GM18867 (cell line): Measurements from ENCODE around the gene C3orf20.
A peak's percentile ranks its signal among the peaks of the same experiment; 100 is the strongest.
"Not testable (repeated sequence)": the region's sequence is repeated elsewhere in the genome, so short reads cannot be mapped to it uniquely, and the experiment has no call there.

Experiments
- ATAC-seq: cut with Tn5 transposase; IDR thresholded peaks from one replicate; pipeline ENCODE4 v1.9.1; 2021; ENCODE audit warnings: mild to moderate bottlenecking, moderate library complexity; ENCODE audit not compliant: unreplicated experiment

The C3orf20 gene

GRCh38 chr3:14649466-14649865, 25.5 kb upstream of the C3orf20 start:
- ATAC-seq: no peak

- no peak for ATAC-seq
Observed at GRCh38 chr3:14650193-14650592, 24.7 kb upstream of the C3orf20 start.

DNA sequence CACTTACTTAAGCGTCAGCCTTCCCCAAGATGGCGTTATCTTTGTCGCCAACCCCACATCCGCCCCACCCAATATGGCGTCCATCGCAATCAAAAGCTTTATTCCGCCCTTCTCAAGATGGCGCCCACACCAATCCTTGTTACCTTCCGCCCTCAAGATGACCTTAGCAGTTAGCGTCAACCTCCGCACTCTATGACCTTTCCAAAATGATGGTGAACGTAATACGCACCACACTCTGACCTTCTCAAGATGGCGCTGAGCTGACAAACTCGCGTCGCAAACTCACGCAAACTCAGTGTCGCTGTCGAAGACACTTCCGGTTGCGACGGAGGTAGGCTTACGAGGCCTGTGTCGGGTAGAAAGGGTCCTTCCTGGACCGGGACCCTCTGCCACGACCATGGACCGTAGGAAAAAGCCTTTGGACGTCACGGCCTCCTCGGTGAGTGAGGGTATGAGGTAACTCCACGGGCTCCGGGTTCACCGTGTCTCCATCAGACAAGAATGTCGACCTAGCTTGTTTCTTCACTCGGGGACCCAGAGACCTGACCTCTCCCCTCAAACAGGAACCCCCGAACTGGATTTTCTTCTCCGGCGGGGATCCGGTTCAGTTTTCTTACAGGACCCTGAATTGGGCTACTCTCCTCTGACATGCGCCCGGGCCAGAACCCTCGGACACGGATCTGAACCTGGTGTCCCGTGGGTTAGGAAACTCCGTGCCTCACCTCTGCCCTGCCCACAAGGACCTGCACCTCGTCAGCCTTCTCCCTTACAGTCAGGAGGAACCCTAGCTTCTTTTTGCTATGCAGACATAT, 23.3 kb upstream of the C3orf20 start, which contains the start of gene CCDC174:
Gene CCDC174, plus strand, starts transcription at position 323 of the 812 bp plus-strand sequence. Its CDS starts 75 bp downstream, at position 398.
- ATAC-seq: peak; percentile 98

DNA sequence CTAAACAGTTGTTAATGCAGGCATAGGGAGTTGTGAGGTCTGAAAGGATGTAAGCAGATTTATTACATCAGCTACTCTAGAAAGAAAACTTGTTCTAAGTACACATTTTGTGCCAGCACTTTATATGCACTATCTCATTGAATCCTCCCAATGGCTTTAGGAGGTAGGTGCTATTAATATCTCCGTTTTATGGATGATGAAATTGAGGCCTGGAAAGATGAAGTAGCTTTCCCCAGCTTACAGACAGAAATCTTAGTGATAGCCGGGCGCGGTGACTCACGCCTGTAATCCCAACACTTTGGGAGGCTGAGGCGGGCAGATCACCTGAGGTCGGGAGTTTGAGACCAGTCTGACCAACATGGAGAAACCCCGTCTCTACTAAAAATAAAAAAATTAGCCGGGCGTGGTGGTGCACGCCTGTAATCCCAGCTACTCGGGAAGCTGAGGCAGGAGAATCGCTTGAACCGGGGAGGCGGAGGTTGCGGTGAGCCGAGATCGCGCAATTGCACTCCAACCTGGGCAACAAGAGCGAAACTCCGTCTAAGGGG, 22.5 kb upstream of the C3orf20 start:
- not testable (repeated sequence) for ATAC-seq

DNA sequence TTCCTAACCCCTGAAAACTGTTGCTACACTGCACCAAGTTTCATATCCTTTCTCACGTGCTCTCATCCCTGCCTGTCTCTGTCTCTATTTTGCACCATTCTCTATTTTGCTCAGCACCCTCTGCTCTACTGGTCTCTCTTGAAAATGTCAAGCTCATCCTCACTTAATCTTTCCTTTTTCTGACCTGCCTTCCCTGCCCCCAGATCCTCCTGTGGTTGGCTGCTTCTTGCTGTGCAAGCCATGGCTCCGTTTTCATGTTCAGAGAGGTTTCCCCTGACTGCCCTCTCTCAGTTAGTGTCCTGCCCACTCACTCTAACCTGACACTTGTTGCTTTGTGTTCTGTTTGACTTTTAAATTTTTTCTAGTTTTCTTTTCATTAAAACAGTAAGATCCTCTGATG, 17.4 kb upstream of the C3orf20 start:
- no peak for ATAC-seq

DNA sequence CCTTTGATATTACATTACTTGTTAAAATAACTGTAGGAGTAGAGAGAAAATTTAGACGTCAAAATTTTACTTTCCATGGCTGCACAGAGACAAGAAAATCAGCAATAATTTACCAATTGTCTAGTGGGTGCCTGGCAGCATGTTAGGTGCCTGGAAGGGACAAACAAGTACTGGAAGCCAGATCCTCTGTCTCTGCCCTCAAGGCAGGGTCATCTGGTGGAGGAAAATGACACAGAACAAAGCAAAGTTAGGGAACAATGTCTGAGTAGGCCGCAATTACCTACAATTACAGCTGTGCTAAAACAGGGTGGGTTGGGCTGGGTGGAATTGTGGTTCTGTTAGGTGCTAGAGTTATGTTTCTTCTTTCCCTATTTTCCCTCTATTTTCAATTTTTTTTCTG, 16.0 kb upstream of the C3orf20 start:
- ATAC-seq: no peak

DNA sequence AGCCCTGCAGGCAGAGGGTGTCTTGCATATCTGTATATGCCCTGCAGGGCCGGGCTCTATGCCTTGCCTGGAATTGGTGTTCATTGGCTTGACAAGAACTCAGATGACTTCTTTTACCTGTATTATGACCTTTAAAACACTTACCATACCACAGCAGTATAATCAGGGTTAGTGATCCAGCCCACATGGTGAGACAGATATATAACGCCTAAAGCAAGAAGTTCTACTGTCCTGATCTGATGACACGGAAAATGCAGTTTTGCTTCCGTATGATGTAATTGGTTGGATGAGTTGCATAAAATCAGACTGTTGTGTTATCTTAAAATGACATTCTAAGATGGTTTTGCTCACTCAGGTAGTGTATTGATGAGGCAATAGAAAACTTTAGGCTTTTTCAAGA, 14.0 kb upstream of the C3orf20 start:
- no peak for ATAC-seq

- ATAC-seq: no peak
Observed at GRCh38 chr3:14663396-14664135, 11.4 kb upstream of the C3orf20 start.

GRCh38 chr3:14664170-14664569, 10.8 kb upstream of the C3orf20 start:
- no peak for ATAC-seq

- ATAC-seq: no peak
Observed at GRCh38 chr3:14672588-14672987, 2.4 kb upstream of the C3orf20 start.

GRCh38 chr3:14676881-14677280, 1.9 kb downstream of the C3orf20 start:
- ATAC-seq: no peak

DNA sequence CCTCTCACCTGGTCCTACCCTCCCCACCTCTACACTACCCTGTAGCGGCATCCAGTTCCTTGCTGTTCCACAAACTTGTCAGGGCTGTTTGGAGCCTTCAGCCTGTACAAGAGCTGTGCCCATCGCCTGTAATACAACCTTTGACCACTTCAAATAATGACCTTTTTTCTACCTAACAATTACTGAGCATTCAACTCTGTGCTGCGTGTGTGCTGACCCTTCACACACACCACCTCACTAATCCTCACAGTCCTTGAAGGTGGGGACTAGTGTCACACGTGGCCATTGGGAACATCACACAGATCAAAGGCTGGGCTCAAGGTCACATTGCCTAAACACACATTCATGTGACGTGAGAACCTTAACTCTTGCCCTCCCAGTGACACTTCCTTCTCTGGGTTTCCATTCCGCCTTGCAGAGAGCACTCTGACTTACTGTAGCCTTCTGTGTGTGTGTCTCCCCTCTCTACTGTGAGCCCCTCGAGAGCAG, 3.1 kb downstream of the C3orf20 start:
- no peak for ATAC-seq

- no peak for ATAC-seq
Observed at GRCh38 chr3:14680115-14680514, 5.2 kb downstream of the C3orf20 start.

DNA sequence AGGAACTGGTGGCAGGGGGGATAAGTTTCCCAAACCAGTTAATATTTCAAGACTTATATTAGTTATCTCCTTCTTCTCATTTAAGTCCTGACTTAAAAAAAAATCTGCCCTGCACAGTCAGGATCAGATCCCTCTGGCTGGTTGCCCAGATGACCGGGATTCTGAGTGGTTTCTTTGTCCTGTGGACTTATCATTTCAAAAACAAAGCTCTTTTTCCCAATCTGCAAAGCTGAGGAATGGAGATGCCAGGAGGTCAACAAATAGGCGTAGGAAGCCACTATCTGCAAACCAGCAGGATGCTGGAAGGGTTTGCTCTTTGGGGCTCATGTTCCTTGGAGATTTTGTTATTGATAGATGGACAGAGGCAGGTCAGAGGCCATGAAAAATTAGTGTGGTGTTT, 5.8 kb downstream of the C3orf20 start:
- ATAC-seq: no peak

- no peak for ATAC-seq
Observed at GRCh38 chr3:14684447-14684846, 9.5 kb downstream of the C3orf20 start.

- no peak for ATAC-seq
Observed at GRCh38 chr3:14685179-14685578, 10.2 kb downstream of the C3orf20 start.

GRCh38 chr3:14687360-14687759, 12.4 kb downstream of the C3orf20 start:
- ATAC-seq: no peak

DNA sequence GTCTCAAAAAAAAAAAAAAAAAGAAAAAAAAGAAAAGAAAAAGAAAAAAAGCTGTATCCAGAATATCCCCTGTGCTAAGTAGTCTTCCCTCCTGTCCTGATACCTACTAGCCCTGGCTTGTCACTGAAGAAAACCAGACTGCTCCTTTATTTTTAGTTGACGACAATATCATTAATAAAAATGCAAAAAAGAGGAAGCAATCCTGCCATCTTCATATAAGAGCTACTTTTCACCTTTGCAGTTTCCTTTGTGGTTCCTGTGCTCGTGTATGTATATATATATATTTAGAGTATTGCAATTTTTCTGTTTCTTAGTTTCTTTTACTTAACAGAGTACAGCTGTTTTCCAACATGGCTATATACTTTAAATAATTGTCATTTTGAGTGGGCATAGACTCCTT, 13.6 kb downstream of the C3orf20 start:
- peak; percentile 42 for ATAC-seq

DNA sequence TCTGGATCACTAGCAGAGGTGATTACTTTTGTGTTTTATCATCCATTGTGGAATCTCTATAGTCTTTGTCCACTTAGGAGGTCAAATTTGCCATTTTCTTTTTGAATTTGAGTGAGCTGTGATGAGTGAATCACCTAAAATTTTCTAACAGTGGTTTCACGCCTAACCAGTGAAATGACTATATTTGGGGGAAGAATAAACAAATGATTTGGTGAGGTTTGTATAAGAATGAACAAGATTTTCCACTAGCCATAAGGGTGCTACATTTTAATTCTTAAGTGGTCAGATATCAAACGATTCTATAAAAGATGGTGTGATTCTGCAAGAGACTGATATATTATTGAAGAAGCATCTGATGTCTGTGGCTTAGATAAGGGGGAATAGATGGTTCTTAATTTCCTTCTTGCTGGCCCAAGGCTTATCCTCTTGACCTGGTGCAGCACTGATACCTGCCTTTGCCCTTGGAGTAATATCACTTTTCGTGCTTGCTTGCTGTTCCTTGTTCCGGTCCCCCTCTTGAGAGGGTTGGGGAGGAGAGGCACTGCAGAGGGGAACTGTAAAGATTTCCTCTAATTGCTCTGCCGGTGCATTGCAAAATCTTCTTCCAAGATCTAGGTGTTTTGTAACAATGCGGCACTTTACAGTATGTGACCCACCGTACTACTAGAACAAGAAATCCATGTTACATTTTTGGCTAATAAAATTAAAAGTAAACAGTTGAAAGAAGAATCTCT, 14.5 kb downstream of the C3orf20 start:
- ATAC-seq: peak; percentile 50

GRCh38 chr3:14691239-14691638, 16.3 kb downstream of the C3orf20 start:
- peak; percentile 32 for ATAC-seq

- ATAC-seq: no peak
Observed at GRCh38 chr3:14691719-14692118, 16.8 kb downstream of the C3orf20 start.
